Measurements from ENCODE around the gene YEATS4.

- TF ChIP-seq CTCF (IDR thresholded peaks at IDR 0.05; ENCODE audit: poor library complexity) (no peak), EZH2phosphoT487 (IDR thresholded peaks at IDR 0.05; ENCODE audit: low read depth, severe bottlenecking, unreplicated experiment) (no peak), EZH2 (IDR thresholded peaks at IDR 0.05; ENCODE audit: borderline replicate concordance) (no peak)
These were observed 25.5 kb downstream of the YEATS4 start for GRCh38 chr12:69385038-69385437.
